ENCODE results near the gene NADSYN1. TPM values are rescaled to one million over a fixed set of nuclear protein-coding genes. Genes with fewer than 3 reads are reported as not detected.

The NADSYN1 gene
- total RNA-seq, 1 experiment from 2014 or later, result 91.3 TPM

GRCh38 chr11:71481101-71481960 lies 28.3 kb downstream of the NADSYN1 start:
- Histone ChIP-seq H3K4me1 (peaks cover 25% of the 10 kb centered on the region), H3K27me3 (replicated peaks; ENCODE audit: control insufficient read depth, insufficient read depth, low read length) (no peaks in the 10 kb centered on the region), H3K4me3 (ENCODE audit: low read depth, low read length) (no peak overlapping the region), H3K9me3 (no peaks in the 10 kb centered on the region), H3K36me3 (ENCODE audit: control insufficient read depth, insufficient read depth, low read length) (peaks cover 10% of the 10 kb centered on the region; the same call in 1 of the 2 replicates)
- H3K9me3 Mint-ChIP-seq (ENCODE audit: unreplicated experiment), result no peaks in the 10 kb centered on the region
- H3K4me3 Mint-ChIP-seq (ENCODE audit: unreplicated experiment), result peak overlapping the region; percentile 49
- intact Hi-C loops (cut with micrococcal nuclease; ENCODE audit: unreplicated experiment), result loop anchor here (1.0 to 2.0 kb wide), 2 partner anchors 10 to 29 kb away; partner anchors contain the start of gene NADSYN1
- peaks cover 30% of the 10 kb centered on the region for H3K4me1 Mint-ChIP-seq (ENCODE audit: low read depth, unreplicated experiment)
- POLR2A ChIA-PET, result interaction anchor here (0.6 to 1.0 kb wide), 2 partner anchors 29 to 34 kb away, joined by 4 to 8 read pairs; no protein-coding TSS in a partner anchor
- CTCF ChIA-PET, result interaction anchor here (0.6 to 1.6 kb wide), 4 partner anchors 22 to 33 kb away, joined by 3 to 5 read pairs (median 4); partner anchors contain the start of gene NADSYN1
- peaks cover 74% of the 10 kb centered on the region for H3K36me3 Mint-ChIP-seq (ENCODE audit: insufficient read depth, unreplicated experiment)
- no peaks in the 10 kb centered on the region for H3K27me3 Mint-ChIP-seq (ENCODE audit: insufficient read depth, unreplicated experiment)
- DNase-seq, result peak; percentile 75 to 86
- TF ChIP-seq, protein P1, sequence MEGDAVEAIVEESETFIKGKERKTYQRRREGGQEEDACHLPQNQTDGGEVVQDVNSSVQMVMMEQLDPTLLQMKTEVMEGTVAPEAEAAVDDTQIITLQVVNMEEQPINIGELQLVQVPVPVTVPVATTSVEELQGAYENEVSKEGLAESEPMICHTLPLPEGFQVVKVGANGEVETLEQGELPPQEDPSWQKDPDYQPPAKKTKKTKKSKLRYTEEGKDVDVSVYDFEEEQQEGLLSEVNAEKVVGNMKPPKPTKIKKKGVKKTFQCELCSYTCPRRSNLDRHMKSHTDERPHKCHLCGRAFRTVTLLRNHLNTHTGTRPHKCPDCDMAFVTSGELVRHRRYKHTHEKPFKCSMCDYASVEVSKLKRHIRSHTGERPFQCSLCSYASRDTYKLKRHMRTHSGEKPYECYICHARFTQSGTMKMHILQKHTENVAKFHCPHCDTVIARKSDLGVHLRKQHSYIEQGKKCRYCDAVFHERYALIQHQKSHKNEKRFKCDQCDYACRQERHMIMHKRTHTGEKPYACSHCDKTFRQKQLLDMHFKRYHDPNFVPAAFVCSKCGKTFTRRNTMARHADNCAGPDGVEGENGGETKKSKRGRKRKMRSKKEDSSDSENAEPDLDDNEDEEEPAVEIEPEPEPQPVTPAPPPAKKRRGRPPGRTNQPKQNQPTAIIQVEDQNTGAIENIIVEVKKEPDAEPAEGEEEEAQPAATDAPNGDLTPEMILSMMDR (IDR thresholded peaks at IDR 0.05; ENCODE audit: insufficient read depth in 1 of 2, low read depth in 1 of 2, low read length in 1 of 2, severe bottlenecking in 1 of 2, unreplicated experiment in 1 of 2), result no peak
- peak overlapping the region; percentile 87 for H3K27ac Mint-ChIP-seq (ENCODE audit: unreplicated experiment)
- no TSS peak for BruUV-seq (replicated peaks)

- intact Hi-C loops (cut with micrococcal nuclease; ENCODE audit: unreplicated experiment), result no loop called here
- Histone ChIP-seq H3K27me3 (replicated peaks; ENCODE audit: control insufficient read depth, insufficient read depth, low read length) (no peaks in the 10 kb centered on the region), H3K36me3 (ENCODE audit: control insufficient read depth, insufficient read depth, low read length) (peaks cover 10% of the 10 kb centered on the region; the same call in 1 of the 2 replicates), H3K9me3 (no peaks in the 10 kb centered on the region), H3K4me1 (peaks cover 25% of the 10 kb centered on the region), H3K4me3 (ENCODE audit: low read depth, low read length) (no peak overlapping the region)
- DNase-seq, result no peak
- H3K9me3 Mint-ChIP-seq (ENCODE audit: unreplicated experiment), result no peaks in the 10 kb centered on the region
- ChIA-PET POLR2A (interaction anchor here (1.0 kb wide), 1 partner anchor 30 kb away, joined by 8 read pairs; no protein-coding TSS in a partner anchor), CTCF (no interaction called here)
- TF ChIP-seq, protein P1 (IDR thresholded peaks at IDR 0.05; ENCODE audit: insufficient read depth in 1 of 2, low read depth in 1 of 2, low read length in 1 of 2, severe bottlenecking in 1 of 2, unreplicated experiment in 1 of 2), result no peak
- peaks cover 28% of the 10 kb centered on the region for H3K4me1 Mint-ChIP-seq (ENCODE audit: low read depth, unreplicated experiment)
- H3K27me3 Mint-ChIP-seq (ENCODE audit: insufficient read depth, unreplicated experiment), result no peaks in the 10 kb centered on the region
- no peak overlapping the region for H3K4me3 Mint-ChIP-seq (ENCODE audit: unreplicated experiment)
- H3K36me3 Mint-ChIP-seq (ENCODE audit: insufficient read depth, unreplicated experiment), result peaks cover 72% of the 10 kb centered on the region
- H3K27ac Mint-ChIP-seq (ENCODE audit: unreplicated experiment), result peak overlapping the region; percentile 87
- no TSS peak for BruUV-seq (replicated peaks)
These were observed 29.2 kb downstream of the NADSYN1 start for GRCh38 chr11:71482216-71482615.

- no TSS peak for BruUV-seq (replicated peaks)
- no peak overlapping the region for H3K27ac Mint-ChIP-seq (ENCODE audit: unreplicated experiment)
- H3K27me3 Mint-ChIP-seq (ENCODE audit: insufficient read depth, unreplicated experiment), result no peaks in the 10 kb centered on the region
- peaks cover 68% of the 10 kb centered on the region for H3K36me3 Mint-ChIP-seq (ENCODE audit: insufficient read depth, unreplicated experiment)
- peaks cover 28% of the 10 kb centered on the region for H3K4me1 Mint-ChIP-seq (ENCODE audit: low read depth, unreplicated experiment)
- Histone ChIP-seq H3K36me3 (ENCODE audit: control insufficient read depth, insufficient read depth, low read length) (peaks cover 10% of the 10 kb centered on the region; the same call in 1 of the 2 replicates), H3K9me3 (no peaks in the 10 kb centered on the region), H3K4me1 (peaks cover 29% of the 10 kb centered on the region), H3K27me3 (replicated peaks; ENCODE audit: control insufficient read depth, insufficient read depth, low read length) (no peaks in the 10 kb centered on the region), H3K4me3 (ENCODE audit: low read depth, low read length) (no peak overlapping the region)
- intact Hi-C loops (cut with micrococcal nuclease; ENCODE audit: unreplicated experiment), result no loop called here
- no peak for DNase-seq
- no peaks in the 10 kb centered on the region for H3K9me3 Mint-ChIP-seq (ENCODE audit: unreplicated experiment)
- TF ChIP-seq, protein P1 (IDR thresholded peaks at IDR 0.05; ENCODE audit: insufficient read depth in 1 of 2, low read depth in 1 of 2, low read length in 1 of 2, severe bottlenecking in 1 of 2, unreplicated experiment in 1 of 2), result no peak
- ChIA-PET CTCF (no interaction called here), POLR2A (no interaction called here)
- H3K4me3 Mint-ChIP-seq (ENCODE audit: unreplicated experiment), result no peak overlapping the region
These were observed 29.9 kb downstream of the NADSYN1 start for GRCh38 chr11:71482746-71483364.

Data from Caco-2 (cell line).